ENCODE data around the gene GSTM2. TPM values are rescaled to one million over a fixed set of nuclear protein-coding genes. Genes with fewer than 3 reads are reported as not detected.

The GSTM2 gene
- total and polyA plus RNA-seq, 12 donors, result 17.2 to 495 (median 63.4) TPM

- peak within 1 kb of the TSS; percentile 5 to 89 (median 61) for H3K27ac ChIP-seq
- H3K4me1 ChIP-seq (replicated peaks in 1 of 2), result peaks cover 7 to 11% of the 10 kb centered on the region in 2 donors
- peak within 1 kb of the TSS; percentile 5 to 57 (median 36) for H3K4me3 ChIP-seq
- WGBS, 4 donors, result 0 to 2% (median 1%) methylated on average over 24 to 54 of the region's 54 CpGs
- peaks cover 0 to 23% of the 10 kb centered on the region in 2 donors for H3K36me3 ChIP-seq (replicated peaks in 1 of 2)
- H3K27me3 ChIP-seq, result no peaks in the 10 kb centered on the region
- TF ChIP-seq POLR2A (IDR thresholded peaks at IDR 0.05) (peak in 1 of 2 donors; percentile 65), CTCF (IDR thresholded peaks at IDR 0.05) (no peak)
- peak; percentile 81 to 91 (median 86) for DNase-seq
- H3K9me3 ChIP-seq (replicated peaks in 1 of 3), result no peaks in the 10 kb centered on the region
- intact Hi-C loops (cut with DNase I), result loop anchor here in 1 of 2 donors (10.0 kb wide), 1 partner anchor 329 kb away; the partner anchor contains the start of gene AHCYL1
These were observed 12.0 kb upstream of the GSTM2 start, which contains the start of gene GSTM4 for GRCh38 chr1:109655615-109656519. Gene GSTM4 (plus strand): TSS chr1:109656099. CDS start chr1:109656390, 291 bp downstream.

- H3K9me3 ChIP-seq (replicated peaks in 1 of 3), result no peaks in the 10 kb centered on the region
- DNase-seq, result peak in 1 of 7 donors; percentile 48
- no peak for TF ChIP-seq POLR2A (IDR thresholded peaks at IDR 0.05)
- no peak for TF ChIP-seq CTCF (IDR thresholded peaks at IDR 0.05)
- intact Hi-C loops (cut with DNase I), result loop anchor here in 1 of 2 donors (10.0 kb wide), 1 partner anchor 327 kb away; the partner anchor contains the start of gene AHCYL1
- peaks cover 0 to 23% of the 10 kb centered on the region in 2 donors for H3K36me3 ChIP-seq (replicated peaks in 1 of 2)
- WGBS, 4 donors, result 93 to 100% (median 97%) methylated on average over 2 to 4 of the region's 4 CpGs
- no peak overlapping the region for H3K4me3 ChIP-seq
- no peaks in the 10 kb centered on the region for H3K27me3 ChIP-seq
- H3K27ac ChIP-seq, result no peak overlapping the region
- H3K4me1 ChIP-seq (replicated peaks in 1 of 2), result peaks cover 7 to 11% of the 10 kb centered on the region in 2 donors
These were observed 10.5 kb upstream of the GSTM2 start for GRCh38 chr1:109657395-109657794.

- TF ChIP-seq CTCF (IDR thresholded peaks at IDR 0.05) (no peak), POLR2A (IDR thresholded peaks at IDR 0.05) (no peak)
- Histone ChIP-seq H3K9me3 (replicated peaks in 1 of 3) (no peaks in the 10 kb centered on the region), H3K4me3 (no peak overlapping the region), H3K27me3 (no peaks in the 10 kb centered on the region), H3K4me1 (replicated peaks in 1 of 2) (peaks cover 7 to 11% of the 10 kb centered on the region in 2 donors), H3K36me3 (replicated peaks in 1 of 2) (peaks cover 0 to 23% of the 10 kb centered on the region in 2 donors), H3K27ac (no peak overlapping the region)
- DNase-seq, result no peak
- WGBS, 4 donors, result 76 to 83% (median 81%) methylated on average over 7 of the region's 7 CpGs
- intact Hi-C loops (cut with DNase I), result loop anchor here in 1 of 2 donors (10.0 kb wide), 1 partner anchor 327 kb away; the partner anchor contains the start of gene AHCYL1
These were observed 9.9 kb upstream of the GSTM2 start for GRCh38 chr1:109657970-109658369.

GRCh38 chr1:109658533-109659042 is 9.3 kb upstream of the GSTM2 start:
- Histone ChIP-seq H3K27me3 (no peaks in the 10 kb centered on the region), H3K36me3 (replicated peaks in 1 of 2) (peaks cover 0 to 23% of the 10 kb centered on the region in 2 donors), H3K4me1 (replicated peaks in 1 of 2) (peaks cover 7 to 11% of the 10 kb centered on the region in 2 donors), H3K9me3 (replicated peaks in 1 of 3) (no peaks in the 10 kb centered on the region), H3K4me3 (no peak overlapping the region), H3K27ac (no peak overlapping the region)
- 43 to 55% (median 47%) methylated on average over 3 of the region's 3 CpGs for WGBS, 4 donors
- intact Hi-C loops (cut with DNase I), result loop anchor here in 1 of 2 donors (10.0 kb wide), 1 partner anchor 326 kb away; the partner anchor contains the start of gene AHCYL1
- TF ChIP-seq POLR2A (IDR thresholded peaks at IDR 0.05) (no peak), CTCF (IDR thresholded peaks at IDR 0.05) (no peak)
- DNase-seq, result no peak

Measured in adrenal gland (tissue), 12 donors.